Adrenal gland (tissue), 5 donors: ENCODE data around the gene TSPEAR.

ENCODE experiments used
- POLR2A ChIP-seq, 2 donors: fragments of 450-650 bp; IDR thresholded peaks; one replicate each; pipeline ENCODE4 v1.6.1; 2017; ENCODE audit warnings: antibody characterized with exemption in 2 of 2, mild to moderate bottlenecking in 2 of 2, moderate library complexity in 1 of 2
- TF ChIP-seq, protein P1 (sequence below), 6 experiments: fragments of 450-650 bp in 4 of 6; fragments of 200-600 bp in 2 of 6; sonication (generic) in 1 of 6; IDR thresholded peaks; 1 replicate in 5 of 6; 2 replicates in 1 of 6; pipeline versions ENCODE4 v1.5.1 to v1.8.0; 2016 to 2021; ENCODE audit warnings: antibody characterized with exemption in 6 of 6, mild to moderate bottlenecking in 2 of 6, moderate library complexity in 1 of 6
- donor health status: DM: no; HTN: no; CAD: no.

DNA sequence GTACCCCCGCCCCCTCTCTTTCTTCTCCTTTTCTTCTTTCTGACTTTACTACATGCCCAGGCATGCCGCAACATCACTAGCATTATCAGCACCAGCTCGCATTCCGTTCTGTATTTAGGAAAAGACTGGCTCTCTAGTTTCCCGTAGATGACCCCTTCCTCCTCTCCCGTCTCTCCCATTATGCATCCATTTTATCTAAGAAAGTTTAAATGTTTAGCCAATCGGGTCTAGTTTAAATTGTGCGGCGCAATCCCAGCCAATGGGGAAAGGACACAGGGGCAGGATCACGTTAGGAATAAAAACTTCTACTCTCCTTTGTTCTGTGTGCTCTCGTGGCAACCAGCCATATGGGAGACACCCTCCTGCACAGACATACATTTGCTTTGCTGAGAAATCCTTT lies 113.3 kb downstream of the TSPEAR start:
- TF ChIP-seq, protein P1, sequence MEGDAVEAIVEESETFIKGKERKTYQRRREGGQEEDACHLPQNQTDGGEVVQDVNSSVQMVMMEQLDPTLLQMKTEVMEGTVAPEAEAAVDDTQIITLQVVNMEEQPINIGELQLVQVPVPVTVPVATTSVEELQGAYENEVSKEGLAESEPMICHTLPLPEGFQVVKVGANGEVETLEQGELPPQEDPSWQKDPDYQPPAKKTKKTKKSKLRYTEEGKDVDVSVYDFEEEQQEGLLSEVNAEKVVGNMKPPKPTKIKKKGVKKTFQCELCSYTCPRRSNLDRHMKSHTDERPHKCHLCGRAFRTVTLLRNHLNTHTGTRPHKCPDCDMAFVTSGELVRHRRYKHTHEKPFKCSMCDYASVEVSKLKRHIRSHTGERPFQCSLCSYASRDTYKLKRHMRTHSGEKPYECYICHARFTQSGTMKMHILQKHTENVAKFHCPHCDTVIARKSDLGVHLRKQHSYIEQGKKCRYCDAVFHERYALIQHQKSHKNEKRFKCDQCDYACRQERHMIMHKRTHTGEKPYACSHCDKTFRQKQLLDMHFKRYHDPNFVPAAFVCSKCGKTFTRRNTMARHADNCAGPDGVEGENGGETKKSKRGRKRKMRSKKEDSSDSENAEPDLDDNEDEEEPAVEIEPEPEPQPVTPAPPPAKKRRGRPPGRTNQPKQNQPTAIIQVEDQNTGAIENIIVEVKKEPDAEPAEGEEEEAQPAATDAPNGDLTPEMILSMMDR (IDR thresholded peaks at IDR 0.05), result no peak
- no peak for TF ChIP-seq POLR2A (IDR thresholded peaks at IDR 0.05)
